HFF-Myc (cell line): Measurements from ENCODE around the gene ZNF853.

Experiments
- DNase-seq: peaks from one replicate; pipeline ENCODE4 v3.0.0-alpha.2; 2011; ENCODE audit warnings: low read depth; ENCODE audit errors: extremely low read depth
- H3K4me3 ChIP-seq: replicated peaks from 2 replicates; pipeline ENCODE4 v1.5.1; 2011; ENCODE audit warnings: low read depth, mild to moderate bottlenecking, control low read depth, low read length
- TF ChIP-seq, protein P1 (sequence below): IDR thresholded peaks from 2 replicates; pipeline ENCODE4 v1.5.1; 2012; ENCODE audit warnings: mild to moderate bottlenecking, low read depth, low read length, control low read depth; ENCODE audit errors: missing control alignments

ZNF853 gene

DNA sequence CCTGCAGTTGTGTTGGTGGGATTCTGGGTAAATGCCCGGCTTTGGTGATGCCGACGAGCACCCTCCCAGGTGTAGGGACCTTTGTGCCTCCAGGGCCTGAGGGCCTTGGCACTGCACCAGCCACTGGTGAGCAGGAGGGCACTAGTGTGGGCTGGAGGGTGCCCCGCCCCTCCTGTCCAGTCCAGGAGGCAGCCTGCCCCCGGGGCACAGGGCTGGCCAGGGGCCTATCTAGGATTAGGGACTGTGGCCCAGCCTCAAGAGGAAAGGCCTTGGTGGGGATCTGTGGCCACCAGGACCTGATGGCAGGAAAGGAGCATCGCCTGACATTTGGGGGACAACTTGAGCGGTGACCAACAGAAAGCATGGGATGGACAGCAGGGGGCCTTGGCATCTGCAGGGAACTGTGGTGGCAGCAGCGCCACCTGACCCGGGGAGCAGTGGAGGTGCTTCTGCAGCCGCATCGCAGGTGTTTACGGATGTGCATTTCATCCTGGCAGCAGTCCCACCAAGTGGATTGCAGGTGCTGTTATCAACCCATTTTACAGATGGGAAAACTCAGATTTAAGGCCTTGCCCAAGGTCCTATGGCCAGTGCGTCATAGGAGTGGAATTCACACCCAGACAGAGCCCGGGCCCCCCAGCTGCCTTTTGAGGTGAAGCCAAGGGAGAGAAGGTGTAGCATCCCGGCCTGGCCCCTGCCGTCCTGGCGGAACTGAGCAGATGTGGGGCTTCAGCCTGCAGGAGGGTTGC, 32.8 kb downstream of the ZNF853 start:
- H3K4me3 ChIP-seq, result no peak overlapping the region
- no peak for DNase-seq
- TF ChIP-seq, protein P1, sequence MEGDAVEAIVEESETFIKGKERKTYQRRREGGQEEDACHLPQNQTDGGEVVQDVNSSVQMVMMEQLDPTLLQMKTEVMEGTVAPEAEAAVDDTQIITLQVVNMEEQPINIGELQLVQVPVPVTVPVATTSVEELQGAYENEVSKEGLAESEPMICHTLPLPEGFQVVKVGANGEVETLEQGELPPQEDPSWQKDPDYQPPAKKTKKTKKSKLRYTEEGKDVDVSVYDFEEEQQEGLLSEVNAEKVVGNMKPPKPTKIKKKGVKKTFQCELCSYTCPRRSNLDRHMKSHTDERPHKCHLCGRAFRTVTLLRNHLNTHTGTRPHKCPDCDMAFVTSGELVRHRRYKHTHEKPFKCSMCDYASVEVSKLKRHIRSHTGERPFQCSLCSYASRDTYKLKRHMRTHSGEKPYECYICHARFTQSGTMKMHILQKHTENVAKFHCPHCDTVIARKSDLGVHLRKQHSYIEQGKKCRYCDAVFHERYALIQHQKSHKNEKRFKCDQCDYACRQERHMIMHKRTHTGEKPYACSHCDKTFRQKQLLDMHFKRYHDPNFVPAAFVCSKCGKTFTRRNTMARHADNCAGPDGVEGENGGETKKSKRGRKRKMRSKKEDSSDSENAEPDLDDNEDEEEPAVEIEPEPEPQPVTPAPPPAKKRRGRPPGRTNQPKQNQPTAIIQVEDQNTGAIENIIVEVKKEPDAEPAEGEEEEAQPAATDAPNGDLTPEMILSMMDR, result no peak

DNA sequence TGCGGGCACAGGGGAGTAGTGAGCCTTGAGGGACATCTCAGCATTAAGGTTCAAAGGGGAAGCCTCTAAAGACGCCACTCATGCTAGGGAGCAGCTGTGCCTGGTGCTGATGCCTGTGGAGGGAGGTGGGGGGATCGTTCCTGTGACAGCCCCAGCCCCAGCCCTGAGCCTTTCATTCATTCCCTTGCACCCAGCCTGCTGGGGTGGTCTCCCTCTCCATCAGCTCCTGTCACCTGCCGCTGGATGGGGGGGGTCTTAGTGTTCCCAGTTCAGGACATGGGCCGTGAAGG, 33.4 kb downstream of the ZNF853 start:
- TF ChIP-seq, protein P1, result no peak
- H3K4me3 ChIP-seq, result no peak overlapping the region
- DNase-seq, result no peak

DNA sequence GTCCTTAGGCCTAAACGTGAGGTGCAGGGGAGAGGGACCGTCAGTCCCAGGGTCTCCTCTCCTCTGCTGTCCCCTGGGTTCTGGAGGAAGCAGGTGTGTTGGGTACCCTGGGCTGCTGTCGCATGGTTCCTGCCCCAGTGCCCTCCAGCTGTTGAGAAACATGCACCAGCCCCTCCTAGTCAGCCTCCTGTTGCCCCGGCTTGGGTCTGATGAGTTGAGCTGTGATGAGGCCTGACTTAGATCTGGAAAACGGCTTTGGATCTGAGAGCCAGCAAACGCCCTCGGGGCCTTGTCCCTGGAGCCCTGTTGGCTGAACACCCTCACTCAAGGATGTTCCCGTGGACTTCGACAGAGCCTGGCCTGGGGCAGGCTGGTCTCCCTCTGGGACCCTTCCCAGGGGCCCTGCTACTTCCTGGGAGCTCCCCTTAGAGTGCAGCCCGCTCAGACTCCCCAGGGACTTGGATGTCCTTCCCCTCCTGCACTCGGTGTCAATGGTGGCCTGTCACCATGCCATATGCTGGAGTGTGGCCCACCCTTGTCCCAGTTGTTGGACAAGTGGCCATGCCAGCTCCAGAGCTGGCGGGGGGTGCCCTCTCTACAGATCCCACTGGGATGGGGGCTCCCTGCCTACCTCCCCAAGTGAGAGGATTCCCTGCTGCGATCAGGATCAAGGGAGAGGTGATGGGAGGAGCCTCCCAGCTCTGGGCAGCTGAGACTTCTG, 34.0 kb downstream of the ZNF853 start:
- no peak overlapping the region for H3K4me3 ChIP-seq
- TF ChIP-seq, protein P1, result no peak
- DNase-seq, result no peak

DNA sequence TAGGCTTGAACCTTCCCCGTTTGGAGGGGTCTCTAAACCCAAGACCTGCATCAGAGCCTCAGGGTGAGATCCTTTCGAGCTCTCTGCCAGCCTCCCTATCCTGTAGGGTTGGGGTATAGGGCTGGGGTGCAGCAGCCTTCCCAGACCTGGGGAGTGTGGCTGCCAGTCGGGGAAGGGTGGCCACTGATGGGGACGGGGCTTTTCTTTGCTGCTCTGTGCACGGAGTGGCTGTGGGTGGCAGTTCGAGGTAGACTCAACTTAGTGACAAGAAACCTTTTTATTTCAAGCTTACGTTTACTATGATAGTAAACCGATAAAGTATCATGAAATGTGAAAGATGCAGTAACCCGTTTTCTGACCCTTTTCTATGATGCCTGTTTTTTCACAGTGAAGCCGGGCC, 34.7 kb downstream of the ZNF853 start:
- TF ChIP-seq, protein P1, result no peak
- DNase-seq, result no peak
- H3K4me3 ChIP-seq, result no peak overlapping the region

DNA sequence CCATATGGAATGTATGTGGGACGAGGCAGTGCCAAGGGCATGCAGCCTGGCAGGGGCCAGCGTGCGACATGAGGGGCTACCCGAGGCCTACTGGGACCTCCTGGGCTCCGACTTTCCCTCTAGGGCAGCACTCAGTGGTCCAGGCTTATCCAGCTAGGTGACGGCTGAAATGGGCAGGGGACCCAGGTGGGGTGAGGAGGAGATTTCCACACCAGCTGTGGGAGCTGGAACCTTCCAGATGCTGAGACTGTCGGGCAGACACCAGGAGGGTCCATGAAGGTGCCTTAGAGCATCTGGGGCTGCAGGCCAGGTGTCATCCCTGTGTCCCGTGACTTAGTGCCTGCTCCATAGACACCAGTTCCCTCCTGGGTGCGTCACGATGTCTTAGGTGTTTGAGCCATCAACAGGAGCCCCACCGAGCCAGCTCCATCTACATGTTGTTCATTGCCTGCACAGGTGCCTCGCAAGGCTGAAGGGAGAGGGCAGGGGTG, 35.2 kb downstream of the ZNF853 start:
- no peak overlapping the region for H3K4me3 ChIP-seq
- TF ChIP-seq, protein P1, result no peak
- DNase-seq, result no peak

DNA sequence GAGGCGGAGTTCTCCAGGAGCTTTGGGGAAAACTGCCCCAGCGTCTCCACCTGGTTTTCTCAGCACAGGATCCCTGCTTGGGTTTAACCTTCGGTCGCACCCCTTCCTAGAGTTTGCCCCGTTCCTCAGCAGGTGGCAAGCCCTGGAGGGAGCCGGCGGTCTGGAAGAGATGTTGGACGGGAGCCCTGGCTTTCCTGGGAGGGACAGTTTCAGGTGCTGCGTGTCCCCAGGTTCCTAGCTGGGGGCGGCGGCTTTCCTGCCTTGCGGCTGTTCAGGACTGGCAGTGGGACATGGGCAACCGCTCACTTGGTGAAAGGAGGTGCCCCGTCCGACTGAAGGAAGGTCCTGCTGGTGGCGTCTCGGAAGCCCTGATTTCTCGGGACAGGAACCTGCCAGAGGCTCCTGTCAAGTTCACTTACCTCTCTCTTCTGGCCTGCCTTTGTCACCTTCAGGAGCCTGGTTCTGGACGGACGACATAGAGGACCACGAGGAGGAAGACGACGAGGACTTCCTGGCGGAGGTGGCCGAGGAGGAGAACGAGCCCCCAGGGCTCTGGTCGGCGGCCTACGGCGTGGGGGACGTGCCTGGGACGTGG, 36.5 kb downstream of the ZNF853 start:
- no peak for DNase-seq
- TF ChIP-seq, protein P1, result no peak
- no peak overlapping the region for H3K4me3 ChIP-seq
